Measurements from ENCODE around the gene ANP32A.

The ANP32A gene

DNA sequence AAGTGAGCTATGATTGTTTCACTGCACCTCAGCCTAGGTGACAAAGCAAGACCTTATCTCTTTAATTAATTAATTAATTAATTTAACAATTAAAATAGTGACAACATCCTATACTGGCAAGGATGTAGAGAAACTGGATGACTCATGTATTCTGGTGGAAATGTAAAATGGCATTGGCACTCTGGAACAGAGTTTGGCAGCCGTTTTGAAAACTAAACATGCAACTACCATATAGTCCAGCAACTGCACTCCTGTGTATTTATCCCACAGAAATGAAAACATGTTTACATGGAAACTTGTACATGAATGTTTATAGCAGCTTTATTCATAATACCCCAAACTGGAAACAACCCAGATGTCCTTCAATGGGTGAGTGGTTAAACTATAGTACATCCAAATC, 56.6 kb downstream of the ANP32A start:
- TF ChIP-seq FOXP2 (optimal IDR thresholded peaks at IDR 0.05; ENCODE audit: borderline replicate concordance, extremely low read depth, extremely low read length, insufficient read depth) (no peak), TAF1 (IDR thresholded peaks at IDR 0.05; ENCODE audit: borderline replicate concordance, insufficient read depth, low read length) (no peak), SIN3A (IDR thresholded peaks at IDR 0.05; ENCODE audit: borderline replicate concordance, insufficient read depth, low read length) (no peak), POLR2AphosphoS5 (IDR thresholded peaks at IDR 0.05; ENCODE audit: low read depth, low read length) (no peak)
- TF ChIP-seq, protein P1, sequence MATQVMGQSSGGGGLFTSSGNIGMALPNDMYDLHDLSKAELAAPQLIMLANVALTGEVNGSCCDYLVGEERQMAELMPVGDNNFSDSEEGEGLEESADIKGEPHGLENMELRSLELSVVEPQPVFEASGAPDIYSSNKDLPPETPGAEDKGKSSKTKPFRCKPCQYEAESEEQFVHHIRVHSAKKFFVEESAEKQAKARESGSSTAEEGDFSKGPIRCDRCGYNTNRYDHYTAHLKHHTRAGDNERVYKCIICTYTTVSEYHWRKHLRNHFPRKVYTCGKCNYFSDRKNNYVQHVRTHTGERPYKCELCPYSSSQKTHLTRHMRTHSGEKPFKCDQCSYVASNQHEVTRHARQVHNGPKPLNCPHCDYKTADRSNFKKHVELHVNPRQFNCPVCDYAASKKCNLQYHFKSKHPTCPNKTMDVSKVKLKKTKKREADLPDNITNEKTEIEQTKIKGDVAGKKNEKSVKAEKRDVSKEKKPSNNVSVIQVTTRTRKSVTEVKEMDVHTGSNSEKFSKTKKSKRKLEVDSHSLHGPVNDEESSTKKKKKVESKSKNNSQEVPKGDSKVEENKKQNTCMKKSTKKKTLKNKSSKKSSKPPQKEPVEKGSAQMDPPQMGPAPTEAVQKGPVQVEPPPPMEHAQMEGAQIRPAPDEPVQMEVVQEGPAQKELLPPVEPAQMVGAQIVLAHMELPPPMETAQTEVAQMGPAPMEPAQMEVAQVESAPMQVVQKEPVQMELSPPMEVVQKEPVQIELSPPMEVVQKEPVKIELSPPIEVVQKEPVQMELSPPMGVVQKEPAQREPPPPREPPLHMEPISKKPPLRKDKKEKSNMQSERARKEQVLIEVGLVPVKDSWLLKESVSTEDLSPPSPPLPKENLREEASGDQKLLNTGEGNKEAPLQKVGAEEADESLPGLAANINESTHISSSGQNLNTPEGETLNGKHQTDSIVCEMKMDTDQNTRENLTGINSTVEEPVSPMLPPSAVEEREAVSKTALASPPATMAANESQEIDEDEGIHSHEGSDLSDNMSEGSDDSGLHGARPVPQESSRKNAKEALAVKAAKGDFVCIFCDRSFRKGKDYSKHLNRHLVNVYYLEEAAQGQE (IDR thresholded peaks at IDR 0.05; ENCODE audit: insufficient read depth in 1 of 2, low read depth in 2 of 2, low read length in 2 of 2) = no peak

DNA sequence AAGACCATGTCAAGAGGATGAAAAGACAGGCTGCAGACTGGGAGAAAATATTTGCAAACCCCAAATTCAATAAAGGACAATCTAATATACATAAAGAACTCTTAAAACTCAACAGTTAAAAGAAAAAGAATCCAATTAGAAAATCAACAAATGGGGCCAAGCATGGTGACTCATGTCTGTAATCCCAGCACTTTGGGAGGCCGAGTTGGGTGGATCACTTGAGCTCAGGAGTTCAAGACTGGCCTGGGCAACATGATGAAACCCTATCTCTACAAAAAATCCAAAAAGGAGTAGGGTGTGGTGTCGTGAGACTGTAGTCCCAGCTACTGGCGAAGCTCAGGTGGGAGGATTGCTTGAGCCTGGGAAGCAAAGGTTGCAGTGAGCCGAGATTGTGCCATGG, 57.6 kb downstream of the ANP32A start:
- no peak for TF ChIP-seq TAF1 (IDR thresholded peaks at IDR 0.05; ENCODE audit: borderline replicate concordance, insufficient read depth, low read length)
- TF ChIP-seq POLR2AphosphoS5 (IDR thresholded peaks at IDR 0.05; ENCODE audit: low read depth, low read length) = no peak
- TF ChIP-seq, protein P1 (IDR thresholded peaks at IDR 0.05; ENCODE audit: insufficient read depth in 1 of 2, low read depth in 2 of 2, low read length in 2 of 2) = no peak
- no peak for TF ChIP-seq SIN3A (IDR thresholded peaks at IDR 0.05; ENCODE audit: borderline replicate concordance, insufficient read depth, low read length)
- no peak for TF ChIP-seq FOXP2 (optimal IDR thresholded peaks at IDR 0.05; ENCODE audit: borderline replicate concordance, extremely low read depth, extremely low read length, insufficient read depth)

DNA sequence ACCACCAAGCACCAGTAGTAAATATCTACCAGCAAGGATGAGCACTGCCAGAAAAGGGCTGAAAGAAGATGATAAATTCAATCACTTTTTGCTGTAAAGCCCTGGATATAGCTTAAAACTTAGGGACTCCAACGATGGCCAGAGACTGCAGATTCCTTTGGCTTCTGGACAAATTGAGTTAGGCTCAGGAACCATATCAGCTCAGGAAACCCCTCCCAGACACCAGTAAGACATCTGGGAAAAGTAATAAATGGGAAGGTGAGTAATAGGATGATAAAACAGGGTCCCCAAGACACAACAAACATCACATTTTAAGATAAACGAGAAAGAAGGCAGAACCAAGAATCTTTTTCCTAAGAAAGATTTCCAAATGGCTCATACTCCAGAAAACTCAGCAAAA, 65.0 kb downstream of the ANP32A start:
- TF ChIP-seq TAF1 (IDR thresholded peaks at IDR 0.05; ENCODE audit: borderline replicate concordance, insufficient read depth, low read length) = no peak
- no peak for TF ChIP-seq POLR2AphosphoS5 (IDR thresholded peaks at IDR 0.05; ENCODE audit: low read depth, low read length)
- TF ChIP-seq, protein P1 (IDR thresholded peaks at IDR 0.05; ENCODE audit: insufficient read depth in 1 of 2, low read depth in 2 of 2, low read length in 2 of 2) = no peak
- no peak for TF ChIP-seq SIN3A (IDR thresholded peaks at IDR 0.05; ENCODE audit: borderline replicate concordance, insufficient read depth, low read length)
- no peak for TF ChIP-seq FOXP2 (optimal IDR thresholded peaks at IDR 0.05; ENCODE audit: borderline replicate concordance, extremely low read depth, extremely low read length, insufficient read depth)

DNA sequence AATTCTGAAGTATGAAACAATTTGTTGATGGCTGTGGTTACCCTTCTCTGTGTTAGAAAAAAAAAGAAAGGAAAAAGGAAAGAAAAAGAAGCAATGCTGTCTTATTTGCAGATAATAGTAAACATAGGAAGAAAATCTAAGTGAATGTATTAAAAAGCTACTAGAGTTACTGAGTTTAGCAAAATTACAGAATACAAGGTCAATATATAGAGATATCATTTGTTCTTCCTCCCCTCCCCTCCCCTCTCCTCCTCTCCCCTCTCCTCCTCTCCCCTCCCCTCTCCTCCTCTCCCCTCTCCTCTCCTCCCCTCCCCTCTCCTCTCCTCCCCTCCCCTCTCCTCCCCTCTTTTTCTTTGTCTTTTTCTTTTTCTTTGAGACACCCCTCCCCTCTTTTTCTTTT, 69.1 kb downstream of the ANP32A start:
- TF ChIP-seq, protein P1 (IDR thresholded peaks at IDR 0.05; ENCODE audit: insufficient read depth in 1 of 2, low read depth in 2 of 2, low read length in 2 of 2) = no peak
- no peak for TF ChIP-seq TAF1 (IDR thresholded peaks at IDR 0.05; ENCODE audit: borderline replicate concordance, insufficient read depth, low read length)
- TF ChIP-seq SIN3A (IDR thresholded peaks at IDR 0.05; ENCODE audit: borderline replicate concordance, insufficient read depth, low read length) = no peak
- no peak for TF ChIP-seq POLR2AphosphoS5 (IDR thresholded peaks at IDR 0.05; ENCODE audit: low read depth, low read length)
- TF ChIP-seq FOXP2 (optimal IDR thresholded peaks at IDR 0.05; ENCODE audit: borderline replicate concordance, extremely low read depth, extremely low read length, insufficient read depth) = no peak

DNA sequence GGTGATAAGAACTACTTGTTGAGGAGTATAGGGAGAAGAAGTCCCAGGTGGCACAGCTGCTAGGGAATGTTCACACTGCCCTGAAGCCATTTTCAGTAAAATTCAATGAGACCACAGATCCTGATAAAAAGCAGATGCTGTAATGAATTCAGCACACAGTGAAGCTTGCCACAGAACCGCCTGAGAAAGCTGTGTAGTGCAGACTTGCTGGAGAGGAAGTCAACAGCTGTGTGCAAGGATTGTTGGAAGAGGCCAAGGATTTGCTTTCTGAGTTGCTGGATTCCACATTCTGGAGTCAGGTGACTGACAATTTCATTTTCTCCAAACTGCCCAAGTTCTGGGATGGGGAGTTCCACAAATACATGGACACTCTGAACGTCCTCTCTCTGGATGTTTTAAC, 70.9 kb downstream of the ANP32A start:
- no peak for TF ChIP-seq FOXP2 (optimal IDR thresholded peaks at IDR 0.05; ENCODE audit: borderline replicate concordance, extremely low read depth, extremely low read length, insufficient read depth)
